Coronary artery (tissue), 2 donors: ENCODE results near the gene KLHL3.
A peak's percentile ranks its signal among the peaks of the same experiment; 100 is the strongest.

ENCODE experiments used
- DNase-seq: peaks from one replicate; pipeline ENCODE4 v3.0.0-alpha.2; 2017; ENCODE audit warnings: low spot score
- H3K27ac ChIP-seq, 2 donors: fragments of 200-600 bp; sonication (generic); one replicate each; pipeline ENCODE4 v1.5.1; 2016 to 2019
- H3K4me3 ChIP-seq: fragments of 200-600 bp; sonication (generic); 2 replicates; pipeline ENCODE4 v1.5.1; 2016; ENCODE audit warnings: mild to moderate bottlenecking, moderate library complexity
- TF ChIP-seq, protein P1 (sequence below): fragments of 200-600 bp; sonication (generic); IDR thresholded peaks from one replicate; pipeline ENCODE4 v1.5.1; 2019; ENCODE audit warnings: antibody characterized with exemption

The KLHL3 gene

DNA sequence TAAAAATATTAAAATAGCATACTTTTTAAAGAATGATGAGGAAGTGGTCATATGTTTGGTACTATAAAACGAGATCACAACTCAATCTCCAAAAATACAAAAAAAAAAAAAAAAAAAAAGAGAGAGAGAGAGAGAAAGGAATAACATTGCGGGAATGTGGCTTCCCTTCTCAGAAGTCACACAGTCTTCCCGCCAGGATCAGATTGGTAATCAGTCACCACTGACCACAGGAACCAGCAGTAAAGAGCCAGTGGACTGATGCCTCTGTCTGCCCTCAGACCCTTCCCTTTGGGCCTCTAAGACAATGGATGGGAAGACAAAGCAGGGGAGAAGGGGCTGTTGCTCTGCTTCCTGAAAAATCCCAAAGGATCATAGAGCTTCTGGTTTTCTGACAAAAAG, 104.9 kb downstream of the KLHL3 start:
- TF ChIP-seq, protein P1, sequence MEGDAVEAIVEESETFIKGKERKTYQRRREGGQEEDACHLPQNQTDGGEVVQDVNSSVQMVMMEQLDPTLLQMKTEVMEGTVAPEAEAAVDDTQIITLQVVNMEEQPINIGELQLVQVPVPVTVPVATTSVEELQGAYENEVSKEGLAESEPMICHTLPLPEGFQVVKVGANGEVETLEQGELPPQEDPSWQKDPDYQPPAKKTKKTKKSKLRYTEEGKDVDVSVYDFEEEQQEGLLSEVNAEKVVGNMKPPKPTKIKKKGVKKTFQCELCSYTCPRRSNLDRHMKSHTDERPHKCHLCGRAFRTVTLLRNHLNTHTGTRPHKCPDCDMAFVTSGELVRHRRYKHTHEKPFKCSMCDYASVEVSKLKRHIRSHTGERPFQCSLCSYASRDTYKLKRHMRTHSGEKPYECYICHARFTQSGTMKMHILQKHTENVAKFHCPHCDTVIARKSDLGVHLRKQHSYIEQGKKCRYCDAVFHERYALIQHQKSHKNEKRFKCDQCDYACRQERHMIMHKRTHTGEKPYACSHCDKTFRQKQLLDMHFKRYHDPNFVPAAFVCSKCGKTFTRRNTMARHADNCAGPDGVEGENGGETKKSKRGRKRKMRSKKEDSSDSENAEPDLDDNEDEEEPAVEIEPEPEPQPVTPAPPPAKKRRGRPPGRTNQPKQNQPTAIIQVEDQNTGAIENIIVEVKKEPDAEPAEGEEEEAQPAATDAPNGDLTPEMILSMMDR: no peak
- H3K27ac ChIP-seq: peak overlapping the region; percentile 75 to 90
- no peak overlapping the region for H3K4me3 ChIP-seq
- DNase-seq: no peak

DNA sequence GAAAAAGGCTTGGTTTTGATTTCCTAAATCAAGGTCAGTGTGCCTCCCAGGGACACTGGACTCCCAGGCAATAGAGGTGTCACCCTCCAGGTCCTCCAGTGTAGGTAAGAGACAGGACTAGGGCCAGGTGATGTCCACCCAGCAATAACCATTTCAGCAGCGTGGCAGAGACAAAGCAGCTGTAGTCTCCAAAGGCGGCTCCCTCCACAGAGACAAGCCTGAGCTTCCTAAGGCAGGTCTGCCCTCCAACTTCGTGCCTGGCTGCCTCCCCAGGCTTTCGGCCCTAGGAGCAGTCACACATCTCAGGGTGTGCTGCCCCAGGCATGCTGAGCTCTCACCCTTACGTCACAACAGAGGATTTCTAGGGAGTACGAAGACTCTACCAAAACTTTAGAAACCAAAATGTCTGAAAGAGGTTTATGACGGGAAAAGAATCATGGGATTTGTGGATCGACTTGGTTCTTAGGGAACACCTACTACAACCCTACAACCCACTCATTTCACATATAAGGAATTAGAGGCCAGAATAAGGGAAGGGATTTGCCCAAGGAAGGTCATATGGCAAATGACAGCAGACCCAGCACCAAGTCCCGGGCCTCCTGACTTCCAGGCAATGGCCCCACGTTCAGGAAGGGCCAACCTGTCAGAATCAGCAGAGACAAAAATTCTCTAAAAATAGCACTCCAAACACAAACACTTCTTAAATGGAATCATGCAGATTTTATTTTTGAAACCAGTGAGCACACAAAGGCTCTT, 105.5 kb downstream of the KLHL3 start:
- DNase-seq: no peak
- TF ChIP-seq, protein P1: no peak
- H3K4me3 ChIP-seq: no peak overlapping the region
- peak overlapping the region; percentile 75 to 90 for H3K27ac ChIP-seq

DNA sequence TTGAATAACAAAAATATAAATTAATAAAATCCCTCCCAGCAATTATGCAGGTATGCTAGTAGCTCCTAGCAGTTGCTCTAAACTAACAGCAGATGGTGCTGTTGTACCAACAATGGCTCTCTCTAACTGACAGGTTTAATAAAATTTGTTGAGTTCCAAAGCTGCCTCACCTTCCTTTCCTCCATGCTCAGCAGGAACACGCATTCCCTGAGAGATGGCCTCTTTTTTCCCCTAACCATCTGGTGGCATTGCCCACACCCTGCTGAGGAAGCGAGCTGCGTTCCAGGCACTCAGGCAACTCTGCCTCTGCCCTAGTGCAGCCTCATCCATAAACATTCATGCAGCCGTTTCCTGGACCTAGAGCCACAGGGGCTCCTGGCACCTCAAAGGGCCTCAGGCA, 106.2 kb downstream of the KLHL3 start:
- H3K27ac ChIP-seq: peak overlapping the region; percentile 75 to 90
- TF ChIP-seq, protein P1: peak; percentile 80
- no peak overlapping the region for H3K4me3 ChIP-seq
- no peak for DNase-seq

DNA sequence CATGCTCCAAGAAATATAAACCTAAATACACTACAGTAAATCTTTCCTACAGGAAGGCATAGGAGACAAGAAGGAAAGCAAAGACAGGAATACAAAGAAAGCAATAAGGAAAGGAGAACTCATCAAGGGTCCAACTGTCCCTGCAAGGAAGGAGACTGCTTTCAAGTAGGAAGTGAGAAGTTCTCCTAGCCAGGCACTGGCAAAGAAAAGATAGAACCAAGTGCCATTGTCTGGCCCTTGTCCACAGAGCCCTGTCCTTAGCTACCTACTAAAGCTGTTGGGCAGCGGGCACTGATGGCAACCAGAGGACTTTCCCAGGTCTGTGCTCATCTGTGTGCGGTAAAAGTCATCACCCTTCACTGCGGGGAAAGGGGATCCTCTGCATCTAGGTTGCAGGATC, 108.2 kb downstream of the KLHL3 start:
- H3K4me3 ChIP-seq: no peak overlapping the region
- no peak for DNase-seq
- TF ChIP-seq, protein P1: no peak
- no peak overlapping the region for H3K27ac ChIP-seq

DNA sequence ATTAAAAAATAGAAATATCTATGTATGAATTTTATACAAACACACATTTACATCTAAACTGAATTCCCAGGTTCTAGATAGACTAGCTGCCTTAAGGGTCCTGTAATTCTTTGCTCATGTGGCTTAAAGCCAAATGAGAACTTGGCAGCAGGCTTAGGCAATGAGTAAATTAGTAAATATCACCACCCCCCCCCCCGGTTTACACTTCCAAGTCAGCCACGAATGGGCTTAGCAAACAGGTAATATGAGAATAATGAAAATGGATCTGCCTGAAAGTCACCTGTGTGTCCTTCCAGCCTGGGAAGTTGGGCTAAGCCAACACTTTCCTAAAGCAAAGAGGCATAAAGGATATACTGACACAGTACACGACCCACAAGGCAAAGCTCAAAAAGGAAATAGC, 108.6 kb downstream of the KLHL3 start:
- TF ChIP-seq, protein P1: no peak
- no peak for DNase-seq
- H3K27ac ChIP-seq: no peak overlapping the region
- no peak overlapping the region for H3K4me3 ChIP-seq

DNA sequence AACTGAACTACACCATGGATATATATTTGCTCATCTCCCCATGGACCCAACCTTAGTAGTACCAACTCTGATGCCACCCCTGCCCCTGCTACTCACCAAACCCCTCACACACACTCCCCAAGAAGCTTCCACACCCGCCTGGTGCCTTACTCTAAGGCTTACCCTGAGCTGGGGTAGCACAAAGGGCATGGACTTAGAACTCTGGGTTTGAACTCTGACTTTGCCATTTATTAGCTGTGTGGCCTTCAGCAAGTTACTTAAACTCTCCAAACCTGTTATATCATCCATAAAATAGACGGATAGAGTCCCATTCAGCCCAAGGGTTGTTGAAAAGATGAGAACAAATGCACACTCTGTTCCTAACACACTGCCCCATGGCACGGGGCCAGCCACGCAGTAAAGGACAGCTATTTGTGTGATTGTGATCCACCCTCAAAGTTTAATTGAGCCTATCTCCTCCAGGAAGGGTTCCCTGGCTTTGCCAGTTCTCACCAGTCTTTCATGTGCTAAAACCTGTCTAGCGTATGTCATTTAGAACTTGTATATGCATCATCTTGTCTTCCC, 111.0 kb downstream of the KLHL3 start:
- Histone ChIP-seq H3K4me3 (no peak overlapping the region), H3K27ac (no peak overlapping the region)
- DNase-seq: no peak
- TF ChIP-seq, protein P1: no peak

DNA sequence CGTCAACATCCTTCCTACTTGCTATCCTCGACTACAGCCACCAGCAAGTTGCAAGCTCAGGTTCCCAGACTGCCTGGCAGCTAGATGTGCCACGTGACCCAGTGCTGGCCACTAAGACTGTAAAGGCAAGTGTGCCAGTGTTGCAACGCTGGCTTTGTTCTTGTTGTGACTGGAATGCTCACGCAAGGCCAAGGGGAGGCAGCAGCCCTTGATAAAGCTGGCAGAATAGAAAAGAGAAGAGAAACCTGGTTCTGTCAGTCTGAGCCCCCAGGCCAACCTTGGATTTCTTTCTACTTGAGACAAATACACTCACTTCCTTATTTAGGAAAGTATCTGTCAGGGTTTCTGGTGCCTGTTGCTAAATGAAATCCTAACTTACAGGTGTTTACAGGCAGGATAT, 113.0 kb downstream of the KLHL3 start:
- H3K4me3 ChIP-seq: peak overlapping the region; percentile 38
- TF ChIP-seq, protein P1: no peak
- peak overlapping the region; percentile 86 to 92 for H3K27ac ChIP-seq
- DNase-seq: peak; percentile 87
